HG02759 (cell line): ENCODE measurements around the gene RIMS1.
"Not testable (repeated sequence)": the region's sequence is repeated elsewhere in the genome, so short reads cannot be mapped to it uniquely, and the experiment has no call there.

Experiments used
- ATAC-seq: cut with Tn5 transposase; IDR thresholded peaks from one replicate; pipeline ENCODE4 v1.9.1; 2021; ENCODE audit warnings: mild to moderate bottlenecking, moderate library complexity; ENCODE audit not compliant: unreplicated experiment

The RIMS1 gene

DNA sequence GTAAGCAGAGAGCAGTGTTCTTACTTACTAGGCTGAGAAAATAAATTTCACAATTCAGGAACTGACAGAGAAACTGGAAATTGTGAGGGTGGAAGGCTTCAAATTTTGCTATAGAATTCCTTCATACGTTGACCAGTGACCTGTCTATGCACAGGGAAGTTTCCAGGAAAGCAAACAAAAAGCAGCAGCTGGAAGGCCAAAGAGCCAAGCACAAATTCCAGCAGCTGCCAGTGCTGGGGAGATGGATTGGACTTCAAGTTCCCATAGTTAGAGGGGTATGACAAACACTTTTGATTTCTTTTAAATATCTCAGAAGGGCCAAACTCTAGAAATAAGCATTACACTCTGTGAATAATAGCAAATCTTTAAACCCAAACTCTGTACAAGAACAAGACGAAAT lies 436.4 kb downstream of the RIMS1 start:
- ATAC-seq, result no peak

GRCh38 chr6:72324591-72324990 lies 438.2 kb downstream of the RIMS1 start:
- no peak for ATAC-seq

GRCh38 chr6:72328775-72329174 lies 442.4 kb downstream of the RIMS1 start:
- ATAC-seq, result no peak

DNA sequence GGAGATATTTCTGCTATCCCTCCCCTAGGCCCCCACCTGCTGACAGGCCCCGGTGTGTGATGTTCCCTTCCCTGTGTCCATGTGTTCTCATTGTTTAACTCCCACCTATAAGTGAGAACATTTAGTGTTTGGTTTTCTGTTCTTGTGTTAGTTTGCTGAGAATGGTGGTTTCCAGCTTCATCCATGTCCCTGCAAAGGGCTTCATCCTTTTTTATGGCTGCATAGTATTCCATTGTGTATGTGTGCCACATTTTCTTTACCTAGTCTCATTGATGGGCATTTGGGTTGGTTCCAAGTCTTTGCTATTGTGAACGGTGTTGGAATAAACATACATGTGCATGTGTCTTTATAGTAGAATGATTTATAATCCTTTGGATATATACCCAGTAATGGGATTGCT lies 448.9 kb downstream of the RIMS1 start:
- not testable (repeated sequence) for ATAC-seq

GRCh38 chr6:72348926-72349325 lies 462.6 kb downstream of the RIMS1 start:
- no peak for ATAC-seq

DNA sequence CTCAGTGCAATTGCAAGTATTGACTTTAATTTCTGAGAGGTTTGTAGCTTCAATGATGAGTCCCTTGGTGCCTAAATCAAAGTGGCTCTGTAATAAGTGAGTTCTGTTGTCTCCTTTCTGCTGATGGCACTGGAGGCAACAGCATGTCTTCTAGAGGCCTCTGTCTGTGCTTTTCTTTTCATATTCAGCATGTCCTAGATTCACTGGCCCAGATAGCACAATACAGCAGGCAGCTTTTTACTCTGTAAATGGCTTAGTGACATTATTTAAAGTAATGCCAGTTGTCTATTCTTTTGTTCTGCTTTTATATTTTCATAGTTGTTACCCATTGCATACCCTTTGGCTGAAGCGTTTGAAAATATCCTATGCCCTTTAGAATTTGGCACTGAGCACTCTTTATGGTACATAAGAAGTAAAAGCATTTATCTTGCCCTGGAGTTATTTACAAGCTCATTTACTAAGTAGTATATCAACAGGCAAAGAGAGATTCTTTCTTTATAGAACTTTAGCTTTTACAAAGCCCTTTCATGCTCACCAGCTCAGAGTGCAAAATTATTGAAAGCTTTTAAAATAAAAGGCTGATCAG lies 464.0 kb downstream of the RIMS1 start:
- ATAC-seq, result no peak

GRCh38 chr6:72363844-72364740 lies 477.7 kb downstream of the RIMS1 start:
- ATAC-seq, result no peak

DNA sequence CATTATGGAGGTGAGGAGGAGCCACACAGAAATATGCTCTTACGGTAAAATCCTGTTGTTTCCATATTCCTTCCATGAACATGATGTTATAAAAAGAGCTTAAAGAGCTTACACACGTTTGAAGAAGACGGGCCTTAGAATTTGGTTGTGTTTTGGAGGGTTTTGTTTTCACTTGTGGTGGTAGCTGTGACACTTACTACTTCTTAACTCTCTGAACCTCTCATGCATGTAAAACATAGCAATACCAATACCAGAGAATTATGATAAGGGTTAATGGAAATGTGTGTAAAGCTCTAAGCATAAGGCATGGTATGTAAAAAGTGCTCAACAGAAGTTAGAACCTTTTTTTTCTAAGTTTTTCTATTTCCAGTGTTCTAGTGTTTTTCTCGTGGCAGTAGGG lies 479.4 kb downstream of the RIMS1 start:
- no peak for ATAC-seq

GRCh38 chr6:72367439-72367838 lies 481.1 kb downstream of the RIMS1 start:
- ATAC-seq, result no peak

- ATAC-seq, result no peak
These were observed 485.1 kb downstream of the RIMS1 start for GRCh38 chr6:72371473-72371872.

- no peak for ATAC-seq
These were observed 487.8 kb downstream of the RIMS1 start for GRCh38 chr6:72374172-72374571.

- no peak for ATAC-seq
These were observed 488.5 kb downstream of the RIMS1 start for GRCh38 chr6:72374857-72375256.

GRCh38 chr6:72376736-72377135 lies 490.4 kb downstream of the RIMS1 start:
- ATAC-seq, result no peak

- no peak for ATAC-seq
These were observed 494.7 kb downstream of the RIMS1 start for GRCh38 chr6:72381076-72381475.

- ATAC-seq, result peak; percentile 95
These were observed 496.5 kb downstream of the RIMS1 start for GRCh38 chr6:72382602-72383529.

GRCh38 chr6:72386324-72386723 lies 500.0 kb downstream of the RIMS1 start:
- no peak for ATAC-seq

DNA sequence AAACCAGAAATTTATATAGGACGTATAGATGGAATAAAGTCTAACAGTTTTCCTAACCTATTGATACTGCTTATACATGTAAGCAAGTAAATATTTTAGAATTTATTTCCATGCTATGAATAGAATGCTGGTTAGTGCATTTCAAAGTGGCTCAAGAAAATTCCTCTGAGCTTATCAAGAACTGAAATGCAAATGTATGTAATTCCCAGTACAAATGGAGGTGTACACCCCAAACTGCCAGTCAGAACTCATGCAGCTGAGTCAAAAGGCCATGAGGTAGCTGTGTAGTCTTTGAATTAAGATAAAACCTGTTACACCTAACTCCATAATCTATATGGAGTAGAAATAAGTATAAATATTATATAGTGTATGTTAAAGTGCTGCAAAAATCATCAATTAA lies 503.3 kb downstream of the RIMS1 start:
- ATAC-seq, result no peak

GRCh38 chr6:72390548-72390947 lies 504.2 kb downstream of the RIMS1 start:
- no peak for ATAC-seq

GRCh38 chr6:72401865-72402264 lies 515.5 kb downstream of the RIMS1 start:
- no peak for ATAC-seq

GRCh38 chr6:72403413-72403812 lies 517.1 kb downstream of the RIMS1 start:
- ATAC-seq, result no peak

- ATAC-seq, result no peak
These were observed 520.2 kb downstream of the RIMS1 start for GRCh38 chr6:72406517-72406916.
